Neural progenitor cell (in vitro differentiated cells): Measurements from ENCODE around the gene CCR4.

Experiments used
- CTCF ChIP-seq: fragments of 200-600 bp; sonication (generic); IDR thresholded peaks from 2 replicates; pipeline ENCODE4 v1.5.1; 2017; ENCODE audit warnings: antibody characterized with exemption, mild to moderate bottlenecking
- EZH2 ChIP-seq: fragments of 200-600 bp; sonication (generic); IDR thresholded peaks from 2 replicates; pipeline ENCODE4 v1.6.1; 2017; ENCODE audit warnings: antibody characterized with exemption, mild to moderate bottlenecking, moderate library complexity
- EZH2phosphoT487 ChIP-seq: fragments of 200-600 bp; sonication (generic); IDR thresholded peaks from 2 replicates; pipeline ENCODE4 v1.6.1; 2017; ENCODE audit warnings: antibody characterized with exemption

- TF ChIP-seq CTCF (no peak), EZH2phosphoT487 (no peak), EZH2 (no peak)
Measured at GRCh38 chr3:32912046-32912445, 39.4 kb upstream of the CCR4 start.
